HG03175 (cell line): ENCODE results near the gene PABPN1L.
"Not testable (repeated sequence)": the region's sequence is repeated elsewhere in the genome, so short reads cannot be mapped to it uniquely, and the experiment has no call there.

Experiments used
- ATAC-seq: cut with Tn5 transposase; IDR thresholded peaks from one replicate; pipeline ENCODE4 v1.9.1; 2021; ENCODE audit warnings: mild to moderate bottlenecking, moderate library complexity; ENCODE audit not compliant: unreplicated experiment

PABPN1L gene

GRCh38 chr16:88833086-88833485 is 33.4 kb downstream of the PABPN1L start:
- no peak for ATAC-seq

- no peak for ATAC-seq
Observed at GRCh38 chr16:88831838-88832237, 34.6 kb downstream of the PABPN1L start.

GRCh38 chr16:88830783-88831182 is 35.7 kb downstream of the PABPN1L start:
- no peak for ATAC-seq

GRCh38 chr16:88830258-88830657 is 36.2 kb downstream of the PABPN1L start:
- ATAC-seq: no peak

GRCh38 chr16:88828711-88829110 is 37.7 kb downstream of the PABPN1L start:
- ATAC-seq: no peak

GRCh38 chr16:88827727-88828126 is 38.7 kb downstream of the PABPN1L start:
- no peak for ATAC-seq

- ATAC-seq: no peak
Observed at GRCh38 chr16:88826070-88826840, 40.2 kb downstream of the PABPN1L start.

- ATAC-seq: no peak
Observed at GRCh38 chr16:88825146-88825545, 41.3 kb downstream of the PABPN1L start.

GRCh38 chr16:88824256-88825077 is 42.0 kb downstream of the PABPN1L start:
- ATAC-seq: no peak

GRCh38 chr16:88823646-88824045 is 42.8 kb downstream of the PABPN1L start:
- not testable (repeated sequence) for ATAC-seq

- ATAC-seq: no peak
Observed at GRCh38 chr16:88822281-88823040, 44.0 kb downstream of the PABPN1L start.

- ATAC-seq: no peak
Observed at GRCh38 chr16:88821168-88821850, 45.2 kb downstream of the PABPN1L start.

GRCh38 chr16:88820385-88821025 is 46.0 kb downstream of the PABPN1L start:
- ATAC-seq: no peak

GRCh38 chr16:88819126-88819525 is 47.3 kb downstream of the PABPN1L start:
- ATAC-seq: no peak

- no peak for ATAC-seq
Observed at GRCh38 chr16:88818575-88818874, 47.9 kb downstream of the PABPN1L start.

GRCh38 chr16:88817785-88818574 is 48.5 kb downstream of the PABPN1L start:
- no peak for ATAC-seq

- no peak for ATAC-seq
Observed at GRCh38 chr16:88816736-88817535, 49.5 kb downstream of the PABPN1L start.

GRCh38 chr16:88815901-88816589 is 50.4 kb downstream of the PABPN1L start:
- ATAC-seq: no peak
